ENCODE data around the gene LEFTY1. TPM values are rescaled to one million over a fixed set of nuclear protein-coding genes. Genes with fewer than 3 reads are reported as not detected.

Gene LEFTY1
- total and polyA plus RNA-seq, 2 of the 13 experiments (the other 11 are each of a cell fraction or from before 2014, with no cell fraction given): 0.29 to 0.79 TPM

DNA sequence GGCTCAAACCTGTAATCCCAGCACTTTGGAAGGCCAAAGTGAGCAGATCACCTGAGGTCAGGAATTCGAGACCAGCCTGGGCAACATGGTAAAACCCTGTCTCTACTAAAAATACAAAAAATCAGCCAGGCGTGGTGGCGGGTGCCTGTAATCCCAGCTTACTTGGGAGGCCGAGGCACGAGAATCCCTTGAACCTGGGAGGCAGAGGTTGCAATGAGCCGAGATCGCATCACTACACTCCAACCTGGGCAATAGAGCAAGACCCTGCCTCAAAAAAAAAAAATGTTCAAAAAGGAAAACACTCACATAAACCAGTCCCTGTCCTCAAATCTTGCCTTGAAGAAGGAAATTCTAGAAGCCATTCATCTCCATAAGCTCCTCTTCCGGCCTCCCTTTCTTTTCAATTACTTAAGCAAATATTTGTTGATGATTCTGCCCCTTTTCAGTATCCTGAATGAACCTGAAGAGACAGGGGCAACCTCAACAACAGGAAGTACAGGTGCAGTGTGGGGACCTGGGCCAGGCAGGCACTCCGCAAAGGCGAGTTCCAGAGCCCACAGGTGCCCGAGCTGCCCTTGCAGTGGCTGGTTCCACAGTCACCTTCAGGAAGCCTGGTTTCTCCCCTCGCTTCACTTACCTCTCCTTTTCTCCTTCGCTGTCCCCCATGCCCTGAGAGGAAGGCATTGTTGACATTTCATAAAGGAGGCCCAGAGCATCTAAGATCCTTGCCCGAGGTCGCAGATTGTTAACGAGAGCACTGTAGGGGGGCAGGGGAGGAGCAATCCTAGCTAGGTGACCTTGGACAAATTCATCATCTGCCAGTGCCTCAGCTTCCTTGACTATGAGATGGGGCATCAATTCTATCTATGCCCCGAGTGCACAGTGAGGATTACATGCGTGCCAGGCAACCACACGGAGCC is 8.9 kb upstream of the LEFTY1 start:
- in situ Hi-C loops (cut with HindIII; ENCODE audit: extremely low pct_ligation_motif_present, low pct_unique_long_range_greater_than_20kb): no loop called here
- no peaks in the 10 kb centered on the region for H3K27me3 ChIP-seq (ENCODE audit: control insufficient read depth in 1 of 2, insufficient read depth in 2 of 2, low read length in 2 of 2)
- H3K4me3 ChIP-seq (replicated peaks in 1 of 3; ENCODE audit: insufficient read depth in 1 of 3, low read depth in 2 of 3, low read length in 3 of 3): peak overlapping the region; percentile 11 to 46 (median 14); a peak in 3 of 6 replicates
- 20% methylated on average over 18 of the region's 19 CpGs for WGBS (ENCODE audit: low lambda C conversion rate)
- no peaks in the 10 kb centered on the region; a peak in 1 of 5 replicates for H3K36me3 ChIP-seq (replicated peaks in 1 of 2; ENCODE audit: control insufficient read depth in 1 of 2, insufficient read depth in 2 of 2, low read length in 2 of 2)
- ATAC-seq: peak; percentile 71
- H3K27ac ChIP-seq (ENCODE audit: extremely low read length, insufficient read depth, low read length): peak overlapping the region; percentile 19
- H3K4me2 ChIP-seq (ENCODE audit: low read depth, low read length): peak overlapping the region; percentile 75
- POLR2A ChIA-PET: interaction anchor here (0.5 to 3.5 kb wide), 5 partner anchors 11 to 120 kb away, joined by 3 to 29 read pairs (median 7); partner anchors contain the start of genes PYCR2, SRP9 and TMEM63A
- intact Hi-C loops (cut with micrococcal nuclease; ENCODE audit: unreplicated experiment): no loop called here
- no TSS peak for BruUV-seq (replicated peaks)
- no peaks in the 10 kb centered on the region for H4K20me1 ChIP-seq (ENCODE audit: insufficient read depth, low read length)
- no peak for FAIRE-seq
- no peaks in the 10 kb centered on the region for H3K9me3 ChIP-seq (ENCODE audit: low read length)
- H3K4me1 ChIP-seq (ENCODE audit: insufficient read depth, low read length): peaks cover 40% of the 10 kb centered on the region
- H3K9ac ChIP-seq (ENCODE audit: insufficient read depth, low read depth, low read length): peak overlapping the region; percentile 32; the same call in 1 of the 2 replicates
- CTCF ChIA-PET (ENCODE audit: low intra/inter-chr PET ratio, low total read pairs): no interaction called here
- peak; percentile 19 for DNase-seq (ENCODE audit: low spot score)
- H3K79me2 ChIP-seq (ENCODE audit: insufficient read depth, low read length): no peaks in the 10 kb centered on the region
- H2AFZ ChIP-seq (ENCODE audit: low read length): peak overlapping the region; percentile 35
- TF ChIP-seq NFKBIZ (CRISPR knock-in tag; IDR thresholded peaks at IDR 0.05) (no peak), ETV5 (CRISPR knock-in tag; IDR thresholded peaks at IDR 0.05; ENCODE audit: borderline replicate concordance) (peak; percentile 79; the same call in 1 of the 2 replicates), ZZZ3 (CRISPR knock-in tag; IDR thresholded peaks at IDR 0.05; ENCODE audit: borderline replicate concordance) (no peak), ZNF367 (CRISPR knock-in tag; IDR thresholded peaks at IDR 0.05; ENCODE audit: borderline replicate concordance) (no peak), HIVEP1 (CRISPR knock-in tag; IDR thresholded peaks at IDR 0.05) (no peak), ZNF382 (CRISPR knock-in tag; IDR thresholded peaks at IDR 0.05; ENCODE audit: borderline replicate concordance) (no peak), ZNF432 (CRISPR knock-in tag; IDR thresholded peaks at IDR 0.05; ENCODE audit: borderline replicate concordance) (no peak), ZNF652 (CRISPR knock-in tag; IDR thresholded peaks at IDR 0.05; ENCODE audit: borderline replicate concordance, low read depth) (no peak), PHF8 (CRISPR knock-in tag; IDR thresholded peaks at IDR 0.05) (no peak), CCAR2 (optimal IDR thresholded peaks at IDR 0.05; ENCODE audit: low read depth, low read length) (no peak)
- TF ChIP-seq, protein P1, sequence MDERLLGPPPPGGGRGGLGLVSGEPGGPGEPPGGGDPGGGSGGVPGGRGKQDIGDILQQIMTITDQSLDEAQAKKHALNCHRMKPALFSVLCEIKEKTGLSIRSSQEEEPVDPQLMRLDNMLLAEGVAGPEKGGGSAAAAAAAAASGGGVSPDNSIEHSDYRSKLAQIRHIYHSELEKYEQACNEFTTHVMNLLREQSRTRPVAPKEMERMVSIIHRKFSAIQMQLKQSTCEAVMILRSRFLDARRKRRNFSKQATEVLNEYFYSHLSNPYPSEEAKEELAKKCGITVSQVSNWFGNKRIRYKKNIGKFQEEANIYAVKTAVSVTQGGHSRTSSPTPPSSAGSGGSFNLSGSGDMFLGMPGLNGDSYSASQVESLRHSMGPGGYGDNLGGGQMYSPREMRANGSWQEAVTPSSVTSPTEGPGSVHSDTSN (CRISPR knock-in tag; IDR thresholded peaks at IDR 0.05): no peak
- TF ChIP-seq, protein P2, sequence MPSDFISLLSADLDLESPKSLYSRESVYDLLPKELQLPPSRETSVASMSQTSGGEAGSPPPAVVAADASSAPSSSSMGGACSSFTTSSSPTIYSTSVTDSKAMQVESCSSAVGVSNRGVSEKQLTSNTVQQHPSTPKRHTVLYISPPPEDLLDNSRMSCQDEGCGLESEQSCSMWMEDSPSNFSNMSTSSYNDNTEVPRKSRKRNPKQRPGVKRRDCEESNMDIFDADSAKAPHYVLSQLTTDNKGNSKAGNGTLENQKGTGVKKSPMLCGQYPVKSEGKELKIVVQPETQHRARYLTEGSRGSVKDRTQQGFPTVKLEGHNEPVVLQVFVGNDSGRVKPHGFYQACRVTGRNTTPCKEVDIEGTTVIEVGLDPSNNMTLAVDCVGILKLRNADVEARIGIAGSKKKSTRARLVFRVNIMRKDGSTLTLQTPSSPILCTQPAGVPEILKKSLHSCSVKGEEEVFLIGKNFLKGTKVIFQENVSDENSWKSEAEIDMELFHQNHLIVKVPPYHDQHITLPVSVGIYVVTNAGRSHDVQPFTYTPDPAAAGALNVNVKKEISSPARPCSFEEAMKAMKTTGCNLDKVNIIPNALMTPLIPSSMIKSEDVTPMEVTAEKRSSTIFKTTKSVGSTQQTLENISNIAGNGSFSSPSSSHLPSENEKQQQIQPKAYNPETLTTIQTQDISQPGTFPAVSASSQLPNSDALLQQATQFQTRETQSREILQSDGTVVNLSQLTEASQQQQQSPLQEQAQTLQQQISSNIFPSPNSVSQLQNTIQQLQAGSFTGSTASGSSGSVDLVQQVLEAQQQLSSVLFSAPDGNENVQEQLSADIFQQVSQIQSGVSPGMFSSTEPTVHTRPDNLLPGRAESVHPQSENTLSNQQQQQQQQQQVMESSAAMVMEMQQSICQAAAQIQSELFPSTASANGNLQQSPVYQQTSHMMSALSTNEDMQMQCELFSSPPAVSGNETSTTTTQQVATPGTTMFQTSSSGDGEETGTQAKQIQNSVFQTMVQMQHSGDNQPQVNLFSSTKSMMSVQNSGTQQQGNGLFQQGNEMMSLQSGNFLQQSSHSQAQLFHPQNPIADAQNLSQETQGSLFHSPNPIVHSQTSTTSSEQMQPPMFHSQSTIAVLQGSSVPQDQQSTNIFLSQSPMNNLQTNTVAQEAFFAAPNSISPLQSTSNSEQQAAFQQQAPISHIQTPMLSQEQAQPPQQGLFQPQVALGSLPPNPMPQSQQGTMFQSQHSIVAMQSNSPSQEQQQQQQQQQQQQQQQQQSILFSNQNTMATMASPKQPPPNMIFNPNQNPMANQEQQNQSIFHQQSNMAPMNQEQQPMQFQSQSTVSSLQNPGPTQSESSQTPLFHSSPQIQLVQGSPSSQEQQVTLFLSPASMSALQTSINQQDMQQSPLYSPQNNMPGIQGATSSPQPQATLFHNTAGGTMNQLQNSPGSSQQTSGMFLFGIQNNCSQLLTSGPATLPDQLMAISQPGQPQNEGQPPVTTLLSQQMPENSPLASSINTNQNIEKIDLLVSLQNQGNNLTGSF (CRISPR knock-in tag; IDR thresholded peaks at IDR 0.05): no peak
- TF ChIP-seq, protein P3, sequence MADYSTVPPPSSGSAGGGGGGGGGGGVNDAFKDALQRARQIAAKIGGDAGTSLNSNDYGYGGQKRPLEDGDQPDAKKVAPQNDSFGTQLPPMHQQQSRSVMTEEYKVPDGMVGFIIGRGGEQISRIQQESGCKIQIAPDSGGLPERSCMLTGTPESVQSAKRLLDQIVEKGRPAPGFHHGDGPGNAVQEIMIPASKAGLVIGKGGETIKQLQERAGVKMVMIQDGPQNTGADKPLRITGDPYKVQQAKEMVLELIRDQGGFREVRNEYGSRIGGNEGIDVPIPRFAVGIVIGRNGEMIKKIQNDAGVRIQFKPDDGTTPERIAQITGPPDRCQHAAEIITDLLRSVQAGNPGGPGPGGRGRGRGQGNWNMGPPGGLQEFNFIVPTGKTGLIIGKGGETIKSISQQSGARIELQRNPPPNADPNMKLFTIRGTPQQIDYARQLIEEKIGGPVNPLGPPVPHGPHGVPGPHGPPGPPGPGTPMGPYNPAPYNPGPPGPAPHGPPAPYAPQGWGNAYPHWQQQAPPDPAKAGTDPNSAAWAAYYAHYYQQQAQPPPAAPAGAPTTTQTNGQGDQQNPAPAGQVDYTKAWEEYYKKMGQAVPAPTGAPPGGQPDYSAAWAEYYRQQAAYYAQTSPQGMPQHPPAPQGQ (CRISPR knock-in tag; IDR thresholded peaks at IDR 0.05; ENCODE audit: borderline replicate concordance): no peak
